HL-60 (cell line): ENCODE measurements around the gene ATP2B3.
A peak's percentile ranks its signal among the peaks of the same experiment; 100 is the strongest.

Source experiments
- DNase-seq, 2 experiments: peaks; one replicate each; pipeline ENCODE4 v3.0.0-alpha.2; 2010 to 2020; ENCODE audit warnings: low read depth in 1 of 2, low spot score in 1 of 2
- H3K27ac ChIP-seq: fragments of 250-450 bp; sonication (Bioruptor Pico); replicated peaks from 2 replicates; pipeline ENCODE4 v1.5.1; 2020; ENCODE audit warnings: mild to moderate bottlenecking, moderate library complexity
- H3K27me3 ChIP-seq: fragments of 250-450 bp; sonication (Bioruptor Pico); 2 replicates; pipeline ENCODE4 v1.5.1; 2021; ENCODE audit warnings: mild to moderate bottlenecking, moderate library complexity; ENCODE audit not compliant: insufficient read depth, poor library complexity, severe bottlenecking
- H3K4me3 ChIP-seq: replicated peaks from 2 replicates; pipeline ENCODE4 v1.5.1; 2011; ENCODE audit warnings: mild to moderate bottlenecking, control low read depth, low read length; ENCODE audit not compliant: insufficient read depth
- GABPA ChIP-seq: IDR thresholded peaks from 2 replicates; pipeline ENCODE4 v1.6.1; 2012; ENCODE audit warnings: low read depth
- POLR2AphosphoS5 ChIP-seq: IDR thresholded peaks from 2 replicates; pipeline ENCODE4 v1.6.1; 2012; ENCODE audit warnings: low read depth
- SPI1 ChIP-seq: IDR thresholded peaks from 2 replicates; pipeline ENCODE4 v1.6.1; 2012; ENCODE audit warnings: low read depth, mild to moderate bottlenecking, borderline replicate concordance
- TF ChIP-seq, protein P1 (sequence below): IDR thresholded peaks from one replicate; pipeline ENCODE4 v1.5.1; 2011; ENCODE audit warnings: low read length, control low read depth, inconsistent platforms; ENCODE audit not compliant: insufficient read depth
- TF ChIP-seq, protein P2 (sequence below): IDR thresholded peaks from 2 replicates; pipeline ENCODE4 v1.6.1; 2012; ENCODE audit warnings: low read depth; ENCODE audit not compliant: insufficient replicate concordance

The ATP2B3 gene

DNA sequence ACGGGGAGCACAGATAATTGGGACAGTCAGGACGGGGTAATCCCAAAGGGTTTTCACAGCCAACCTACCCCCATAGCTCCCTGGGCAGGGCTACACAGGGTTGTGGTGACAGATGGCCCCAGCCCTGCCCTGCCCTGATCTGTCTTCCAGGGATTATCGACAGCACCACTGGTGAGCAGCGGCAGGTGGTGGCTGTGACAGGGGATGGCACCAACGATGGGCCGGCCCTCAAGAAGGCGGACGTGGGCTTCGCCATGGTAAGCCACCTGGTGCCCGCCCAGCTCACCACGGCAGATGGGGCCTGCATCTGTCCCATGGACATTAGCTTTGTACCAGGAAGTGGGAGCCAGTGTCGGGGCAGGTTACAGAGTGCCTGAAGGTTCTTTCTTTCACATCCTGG lies 39.3 kb downstream of the ATP2B3 start:
- H3K27ac ChIP-seq = no peak overlapping the region
- no peak for DNase-seq
- H3K27me3 ChIP-seq = no peaks in the 10 kb centered on the region
- TF ChIP-seq, protein P1, sequence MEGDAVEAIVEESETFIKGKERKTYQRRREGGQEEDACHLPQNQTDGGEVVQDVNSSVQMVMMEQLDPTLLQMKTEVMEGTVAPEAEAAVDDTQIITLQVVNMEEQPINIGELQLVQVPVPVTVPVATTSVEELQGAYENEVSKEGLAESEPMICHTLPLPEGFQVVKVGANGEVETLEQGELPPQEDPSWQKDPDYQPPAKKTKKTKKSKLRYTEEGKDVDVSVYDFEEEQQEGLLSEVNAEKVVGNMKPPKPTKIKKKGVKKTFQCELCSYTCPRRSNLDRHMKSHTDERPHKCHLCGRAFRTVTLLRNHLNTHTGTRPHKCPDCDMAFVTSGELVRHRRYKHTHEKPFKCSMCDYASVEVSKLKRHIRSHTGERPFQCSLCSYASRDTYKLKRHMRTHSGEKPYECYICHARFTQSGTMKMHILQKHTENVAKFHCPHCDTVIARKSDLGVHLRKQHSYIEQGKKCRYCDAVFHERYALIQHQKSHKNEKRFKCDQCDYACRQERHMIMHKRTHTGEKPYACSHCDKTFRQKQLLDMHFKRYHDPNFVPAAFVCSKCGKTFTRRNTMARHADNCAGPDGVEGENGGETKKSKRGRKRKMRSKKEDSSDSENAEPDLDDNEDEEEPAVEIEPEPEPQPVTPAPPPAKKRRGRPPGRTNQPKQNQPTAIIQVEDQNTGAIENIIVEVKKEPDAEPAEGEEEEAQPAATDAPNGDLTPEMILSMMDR = no peak
- TF ChIP-seq, protein P2, sequence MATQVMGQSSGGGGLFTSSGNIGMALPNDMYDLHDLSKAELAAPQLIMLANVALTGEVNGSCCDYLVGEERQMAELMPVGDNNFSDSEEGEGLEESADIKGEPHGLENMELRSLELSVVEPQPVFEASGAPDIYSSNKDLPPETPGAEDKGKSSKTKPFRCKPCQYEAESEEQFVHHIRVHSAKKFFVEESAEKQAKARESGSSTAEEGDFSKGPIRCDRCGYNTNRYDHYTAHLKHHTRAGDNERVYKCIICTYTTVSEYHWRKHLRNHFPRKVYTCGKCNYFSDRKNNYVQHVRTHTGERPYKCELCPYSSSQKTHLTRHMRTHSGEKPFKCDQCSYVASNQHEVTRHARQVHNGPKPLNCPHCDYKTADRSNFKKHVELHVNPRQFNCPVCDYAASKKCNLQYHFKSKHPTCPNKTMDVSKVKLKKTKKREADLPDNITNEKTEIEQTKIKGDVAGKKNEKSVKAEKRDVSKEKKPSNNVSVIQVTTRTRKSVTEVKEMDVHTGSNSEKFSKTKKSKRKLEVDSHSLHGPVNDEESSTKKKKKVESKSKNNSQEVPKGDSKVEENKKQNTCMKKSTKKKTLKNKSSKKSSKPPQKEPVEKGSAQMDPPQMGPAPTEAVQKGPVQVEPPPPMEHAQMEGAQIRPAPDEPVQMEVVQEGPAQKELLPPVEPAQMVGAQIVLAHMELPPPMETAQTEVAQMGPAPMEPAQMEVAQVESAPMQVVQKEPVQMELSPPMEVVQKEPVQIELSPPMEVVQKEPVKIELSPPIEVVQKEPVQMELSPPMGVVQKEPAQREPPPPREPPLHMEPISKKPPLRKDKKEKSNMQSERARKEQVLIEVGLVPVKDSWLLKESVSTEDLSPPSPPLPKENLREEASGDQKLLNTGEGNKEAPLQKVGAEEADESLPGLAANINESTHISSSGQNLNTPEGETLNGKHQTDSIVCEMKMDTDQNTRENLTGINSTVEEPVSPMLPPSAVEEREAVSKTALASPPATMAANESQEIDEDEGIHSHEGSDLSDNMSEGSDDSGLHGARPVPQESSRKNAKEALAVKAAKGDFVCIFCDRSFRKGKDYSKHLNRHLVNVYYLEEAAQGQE = no peak
- TF ChIP-seq SPI1 (no peak), POLR2AphosphoS5 (no peak), GABPA (no peak)
- no peak overlapping the region for H3K4me3 ChIP-seq

DNA sequence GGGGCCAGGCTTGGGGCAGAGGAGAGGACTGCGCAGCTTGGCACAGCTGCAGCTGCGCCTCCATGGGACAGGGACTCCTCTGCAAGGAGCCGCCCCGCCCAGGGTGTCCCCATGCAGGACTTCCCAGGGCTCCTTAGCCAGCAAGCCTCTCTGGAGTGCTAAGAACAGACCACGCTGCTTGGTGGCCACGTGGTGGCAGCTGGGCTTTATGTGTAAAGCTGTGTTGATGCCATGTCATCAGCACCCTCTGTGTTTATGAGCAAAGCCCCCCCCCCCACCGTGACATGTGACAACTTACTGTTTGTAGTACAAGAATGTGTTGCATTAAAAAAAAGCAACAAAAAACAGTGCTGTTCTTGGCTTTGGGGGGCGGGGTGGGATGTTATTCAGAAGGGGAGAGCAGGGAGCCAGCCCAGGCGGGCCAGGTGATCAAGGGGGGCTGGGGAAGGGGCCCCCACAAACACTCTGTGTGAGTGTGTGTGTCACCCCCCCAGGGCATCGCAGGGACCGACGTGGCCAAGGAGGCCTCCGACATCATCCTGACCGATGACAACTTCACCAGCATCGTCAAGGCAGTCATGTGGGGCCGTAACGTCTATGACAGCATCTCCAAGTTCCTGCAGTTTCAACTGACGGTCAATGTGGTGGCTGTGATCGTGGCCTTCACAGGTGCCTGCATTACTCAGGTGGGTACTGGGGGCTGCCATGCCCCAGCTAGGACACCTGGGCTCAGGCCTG lies 40.3 kb downstream of the ATP2B3 start:
- peak in 1 of 2 experiments; percentile 7 for DNase-seq

DNA sequence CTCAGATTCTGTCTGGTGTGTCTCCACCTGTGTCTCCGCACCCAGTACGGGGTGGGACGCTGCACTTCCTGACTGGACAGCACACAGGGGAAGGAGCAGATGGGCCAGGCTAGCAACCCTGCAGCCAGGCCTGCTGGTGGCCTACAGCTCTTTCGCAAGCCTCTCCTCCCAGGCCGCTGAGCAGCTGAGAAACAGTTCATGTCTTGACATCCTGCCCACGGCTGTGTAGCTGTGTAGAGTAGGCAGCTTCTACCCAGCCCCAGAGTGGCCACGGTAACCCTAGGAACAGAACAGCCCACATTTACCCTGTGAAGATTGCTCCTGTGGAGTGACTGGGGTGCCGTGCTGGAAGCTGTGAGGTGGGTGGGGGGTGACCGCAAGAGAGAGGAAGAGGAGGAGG lies 42.6 kb downstream of the ATP2B3 start:
- Histone ChIP-seq H3K27me3 (no peaks in the 10 kb centered on the region), H3K27ac (no peak overlapping the region), H3K4me3 (no peak overlapping the region)
- TF ChIP-seq, protein P1 = no peak
- TF ChIP-seq POLR2AphosphoS5 (no peak), SPI1 (no peak), GABPA (no peak)
- TF ChIP-seq, protein P2 = no peak
- DNase-seq = peak; percentile 15 to 17

More for the DNA sequence above, 40.3 kb downstream of the ATP2B3 start:
- Histone ChIP-seq H3K27me3 (no peaks in the 10 kb centered on the region), H3K4me3 (no peak overlapping the region), H3K27ac (no peak overlapping the region)
- TF ChIP-seq POLR2AphosphoS5 (no peak), GABPA (no peak), SPI1 (no peak)
- TF ChIP-seq, protein P2 = no peak
- TF ChIP-seq, protein P1 = no peak
